ENCODE data around the gene RFC1. TPM values are rescaled to one million over a fixed set of nuclear protein-coding genes. Genes with fewer than 3 reads are reported as not detected.
"Not testable (repeated sequence)": the region's sequence is repeated elsewhere in the genome, so short reads cannot be mapped to it uniquely, and the experiment has no call there.

RFC1 gene
- total RNA-seq, 1 donor from 2014 or later, result 50.2 TPM

DNA sequence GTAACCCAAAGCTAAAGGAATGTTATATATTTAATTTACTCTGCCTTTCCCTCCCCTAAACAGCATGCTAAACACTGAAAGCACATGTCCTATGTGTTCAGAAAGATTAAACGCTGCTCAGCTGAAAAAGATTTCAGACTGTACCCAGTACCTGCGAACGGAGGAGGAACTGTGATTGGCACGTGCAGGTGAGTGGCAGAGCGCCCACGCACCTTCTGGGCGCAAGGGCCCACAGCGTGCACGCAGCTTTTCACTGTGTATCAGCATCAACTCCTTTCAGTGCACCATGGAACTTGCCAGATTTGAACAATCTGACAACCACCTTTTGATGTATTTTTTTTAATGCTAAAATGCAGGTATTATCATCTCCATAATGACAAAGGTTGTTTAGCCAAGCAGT lies 87.7 kb downstream of the RFC1 start:
- H3K4me3 ChIP-seq, result no peak overlapping the region
- peaks cover 73% of the 10 kb centered on the region for H3K36me3 ChIP-seq
- TF ChIP-seq, protein P1, sequence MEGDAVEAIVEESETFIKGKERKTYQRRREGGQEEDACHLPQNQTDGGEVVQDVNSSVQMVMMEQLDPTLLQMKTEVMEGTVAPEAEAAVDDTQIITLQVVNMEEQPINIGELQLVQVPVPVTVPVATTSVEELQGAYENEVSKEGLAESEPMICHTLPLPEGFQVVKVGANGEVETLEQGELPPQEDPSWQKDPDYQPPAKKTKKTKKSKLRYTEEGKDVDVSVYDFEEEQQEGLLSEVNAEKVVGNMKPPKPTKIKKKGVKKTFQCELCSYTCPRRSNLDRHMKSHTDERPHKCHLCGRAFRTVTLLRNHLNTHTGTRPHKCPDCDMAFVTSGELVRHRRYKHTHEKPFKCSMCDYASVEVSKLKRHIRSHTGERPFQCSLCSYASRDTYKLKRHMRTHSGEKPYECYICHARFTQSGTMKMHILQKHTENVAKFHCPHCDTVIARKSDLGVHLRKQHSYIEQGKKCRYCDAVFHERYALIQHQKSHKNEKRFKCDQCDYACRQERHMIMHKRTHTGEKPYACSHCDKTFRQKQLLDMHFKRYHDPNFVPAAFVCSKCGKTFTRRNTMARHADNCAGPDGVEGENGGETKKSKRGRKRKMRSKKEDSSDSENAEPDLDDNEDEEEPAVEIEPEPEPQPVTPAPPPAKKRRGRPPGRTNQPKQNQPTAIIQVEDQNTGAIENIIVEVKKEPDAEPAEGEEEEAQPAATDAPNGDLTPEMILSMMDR (IDR thresholded peaks at IDR 0.05), result no peak
- intact Hi-C loops (cut with DNase I), result no loop called here
- DNase-seq (no peak), ATAC-seq (no peak)
- H3K27me3 ChIP-seq (ENCODE audit: low read depth), result no peaks in the 10 kb centered on the region
- H3K4me1 ChIP-seq, result no peaks in the 10 kb centered on the region
- H3K9me3 ChIP-seq, result no peaks in the 10 kb centered on the region
- H3K27ac ChIP-seq, result no peak overlapping the region

DNA sequence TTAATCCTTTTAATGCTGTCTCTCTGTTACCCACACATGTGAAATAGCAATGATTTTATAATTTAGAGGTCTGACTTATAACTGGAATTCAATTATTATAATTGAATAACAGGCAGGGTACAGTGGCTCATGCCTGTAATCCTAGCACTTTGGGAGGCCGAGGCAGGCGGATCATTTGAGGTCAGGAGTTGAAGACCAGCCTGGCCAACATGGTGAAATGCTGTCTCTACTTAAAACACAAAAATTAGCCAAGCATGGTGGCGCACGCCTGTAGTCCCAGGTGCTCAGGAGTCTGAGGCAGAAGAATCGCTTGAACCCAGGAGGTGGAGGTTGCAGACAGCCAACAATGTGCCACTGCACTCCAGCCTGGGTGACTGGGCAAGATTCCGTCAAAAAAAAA lies 88.5 kb downstream of the RFC1 start:
- H3K27ac ChIP-seq; H3K4me3 ChIP-seq; H3K9me3 ChIP-seq; DNase-seq; H3K4me1 ChIP-seq; ATAC-seq; H3K27me3 ChIP-seq (ENCODE audit: low read depth); intact Hi-C loops (cut with DNase I): not testable (repeated sequence)
- H3K36me3 ChIP-seq, result peaks cover 81% of the 10 kb centered on the region

DNA sequence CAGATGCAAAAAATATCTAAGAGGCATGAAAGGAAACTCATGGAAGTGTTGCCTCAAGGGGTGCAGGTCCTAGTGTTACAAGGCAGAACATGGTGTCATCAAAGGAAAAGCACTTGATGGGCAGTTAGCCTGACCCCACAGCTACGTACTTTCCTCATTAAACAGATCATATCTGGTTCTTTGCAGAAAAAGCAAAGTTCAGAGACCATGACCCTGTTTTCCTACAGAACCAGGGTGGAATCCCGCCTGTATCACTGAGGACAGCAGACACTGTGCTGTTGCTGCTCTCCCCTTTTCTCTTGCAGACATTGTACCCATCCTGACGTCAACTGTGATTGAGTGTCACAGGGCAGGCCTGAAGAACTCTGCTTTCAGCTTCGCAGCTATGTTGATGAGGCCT lies 91.7 kb downstream of the RFC1 start:
- Histone ChIP-seq H3K4me1 (no peaks in the 10 kb centered on the region), H3K4me3 (no peak overlapping the region), H3K27me3 (ENCODE audit: low read depth) (no peaks in the 10 kb centered on the region), H3K9me3 (no peaks in the 10 kb centered on the region), H3K36me3 (peaks cover 95% of the 10 kb centered on the region), H3K27ac (no peak overlapping the region)
- intact Hi-C loops (cut with DNase I), result no loop called here
- ATAC-seq (no peak), DNase-seq (no peak)
- TF ChIP-seq, protein P1 (IDR thresholded peaks at IDR 0.05), result no peak

GRCh38 chr4:39263895-39264294 lies 102.3 kb downstream of the RFC1 start:
- no peak for DNase-seq
- TF ChIP-seq, protein P1 (IDR thresholded peaks at IDR 0.05), result no peak
- peaks cover 21% of the 10 kb centered on the region for H3K36me3 ChIP-seq
- ATAC-seq, result no peak
- intact Hi-C loops (cut with DNase I), result no loop called here
- no peaks in the 10 kb centered on the region for H3K9me3 ChIP-seq
- no peaks in the 10 kb centered on the region for H3K27me3 ChIP-seq (ENCODE audit: low read depth)
- H3K4me3 ChIP-seq, result no peak overlapping the region
- H3K4me1 ChIP-seq, result no peaks in the 10 kb centered on the region
- no peak overlapping the region for H3K27ac ChIP-seq

DNA sequence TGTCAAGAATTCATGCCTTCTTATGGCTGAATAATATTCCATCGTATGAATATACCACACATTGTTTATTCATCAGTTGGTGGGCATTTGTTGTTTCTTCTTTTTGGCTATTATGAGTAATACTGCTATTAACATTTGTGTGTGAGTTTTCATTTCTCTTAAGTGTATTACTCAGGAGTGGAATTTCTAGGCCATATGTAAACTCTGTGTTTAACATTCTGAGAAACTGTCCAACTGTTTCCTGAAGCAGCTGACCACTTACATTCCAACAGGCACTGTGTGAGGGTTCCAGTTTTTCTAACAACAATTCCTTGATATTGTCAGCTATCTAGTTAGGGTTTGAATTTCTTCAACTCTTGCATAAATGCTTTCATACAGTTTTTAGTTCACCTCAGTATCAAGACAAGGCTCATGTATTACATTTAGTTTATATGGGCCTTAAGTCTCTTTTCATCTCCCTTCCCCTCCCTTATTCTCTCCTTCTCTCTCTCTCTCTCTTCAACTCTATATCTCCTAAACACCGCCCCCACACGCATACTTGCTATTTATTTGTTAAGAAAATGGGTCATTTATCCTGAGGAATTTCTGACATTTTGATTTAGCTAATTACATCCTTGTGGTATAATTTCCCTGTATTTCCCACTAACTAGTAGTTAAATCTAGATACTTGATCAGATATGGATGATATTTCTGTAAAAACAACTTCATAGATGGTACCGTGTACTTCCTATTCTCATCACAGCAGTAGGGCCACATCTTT lies 106.4 kb downstream of the RFC1 start:
- peaks cover 23% of the 10 kb centered on the region for H3K36me3 ChIP-seq
- no peak overlapping the region for H3K27ac ChIP-seq
- no peak for DNase-seq
- H3K4me3 ChIP-seq, result no peak overlapping the region
- intact Hi-C loops (cut with DNase I), result no loop called here
- H3K4me1 ChIP-seq, result no peaks in the 10 kb centered on the region
- TF ChIP-seq, protein P1 (IDR thresholded peaks at IDR 0.05), result no peak
- no peaks in the 10 kb centered on the region for H3K27me3 ChIP-seq (ENCODE audit: low read depth)
- no peaks in the 10 kb centered on the region for H3K9me3 ChIP-seq
- peak in 1 of 2 donors; percentile 35 for ATAC-seq

DNA sequence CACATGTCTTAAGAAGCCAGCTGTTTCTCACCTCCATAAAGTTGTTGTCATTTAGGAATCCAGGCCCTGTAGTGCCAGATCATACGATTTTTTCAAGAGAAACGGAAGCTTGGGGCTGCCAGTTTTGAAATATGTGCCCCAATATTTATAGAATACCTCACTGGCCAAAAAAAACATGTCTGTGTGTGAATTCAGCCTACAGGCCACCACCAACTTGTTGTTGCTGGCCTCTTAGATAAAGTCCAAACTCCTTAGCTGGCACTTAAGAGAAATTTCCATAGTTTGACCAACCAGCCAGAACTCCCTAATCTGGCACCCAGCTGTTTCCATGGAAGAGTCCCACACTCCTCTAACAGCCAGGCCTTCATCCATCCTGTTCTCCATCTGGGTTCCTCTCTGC lies 109.7 kb downstream of the RFC1 start:
- TF ChIP-seq, protein P1 (IDR thresholded peaks at IDR 0.05), result no peak
- no peak for ATAC-seq
- Histone ChIP-seq H3K4me1 (no peaks in the 10 kb centered on the region), H3K4me3 (no peak overlapping the region), H3K27ac (no peak overlapping the region), H3K36me3 (peaks cover 37% of the 10 kb centered on the region), H3K9me3 (no peaks in the 10 kb centered on the region), H3K27me3 (ENCODE audit: low read depth) (no peaks in the 10 kb centered on the region)
- intact Hi-C loops (cut with DNase I), result no loop called here
- DNase-seq, result no peak

Data from lower lobe of right lung (tissue), 2 donors.